Stimulated activated CD4-positive, alpha-beta T cell treated with anti-CD3 and anti-CD28 coated beads, Interleukin-2, amount 100 ng/mL, for 4 hours (primary cell): ENCODE measurements around the gene DMRT2.

Experiments
- DNase-seq: peaks from one replicate; pipeline ENCODE4 v3.0.0-alpha.2; 2020; ENCODE audit warnings: low read depth

DMRT2 gene

GRCh38 chr9:1050125-1050895, at the start of gene DMRT2:
Gene DMRT2 (plus strand): TSS chr9:1050357. CDS start chr9:1051614, 1,257 bp downstream.
- DNase-seq = no peak

- DNase-seq = no peak
Measured at GRCh38 chr9:1001838-1002237, 48.3 kb upstream of the DMRT2 start.

GRCh38 chr9:1002678-1003077, 47.5 kb upstream of the DMRT2 start:
- no peak for DNase-seq

- no peak for DNase-seq
Measured at GRCh38 chr9:1005043-1005667, 45.0 kb upstream of the DMRT2 start.

- DNase-seq = no peak
Measured at GRCh38 chr9:1007312-1007711, 42.8 kb upstream of the DMRT2 start.

GRCh38 chr9:1008216-1008615, 41.9 kb upstream of the DMRT2 start:
- no peak for DNase-seq

GRCh38 chr9:1009101-1009707, 41.0 kb upstream of the DMRT2 start:
- peak; percentile 56 for DNase-seq

- no peak for DNase-seq
Measured at GRCh38 chr9:1013021-1013420, 37.1 kb upstream of the DMRT2 start.

GRCh38 chr9:1014225-1014624, 35.9 kb upstream of the DMRT2 start:
- DNase-seq = no peak

- DNase-seq = no peak
Measured at GRCh38 chr9:1014640-1015039, 35.5 kb upstream of the DMRT2 start.

- DNase-seq = no peak
Measured at GRCh38 chr9:1018121-1018520, 32.0 kb upstream of the DMRT2 start.

- DNase-seq = no peak
Measured at GRCh38 chr9:1024112-1024511, 26.0 kb upstream of the DMRT2 start.

- DNase-seq = no peak
Measured at GRCh38 chr9:1025131-1025530, 25.0 kb upstream of the DMRT2 start.

- no peak for DNase-seq
Measured at GRCh38 chr9:1026219-1026618, 23.9 kb upstream of the DMRT2 start.

- no peak for DNase-seq
Measured at GRCh38 chr9:1028501-1029190, 21.5 kb upstream of the DMRT2 start.

- DNase-seq = no peak
Measured at GRCh38 chr9:1031951-1032601, 18.1 kb upstream of the DMRT2 start.

GRCh38 chr9:1034271-1034670, 15.9 kb upstream of the DMRT2 start:
- DNase-seq = no peak

GRCh38 chr9:1039589-1039988, 10.6 kb upstream of the DMRT2 start:
- no peak for DNase-seq

GRCh38 chr9:1042466-1042865, 7.7 kb upstream of the DMRT2 start:
- DNase-seq = no peak

GRCh38 chr9:1044643-1045042, 5.5 kb upstream of the DMRT2 start:
- DNase-seq = no peak

- DNase-seq = no peak
Measured at GRCh38 chr9:1046639-1047572, 3.3 kb upstream of the DMRT2 start.
